SU-DHL-6 (cell line): Measurements from ENCODE around the gene RCBTB2.

ENCODE experiments used
- H2AFZ ChIP-seq: fragments of 200-600 bp; sonication (generic); 2 replicates; pipeline ENCODE4 v1.6.1; 2014; ENCODE audit warnings: low read depth, mild to moderate bottlenecking, moderate library complexity, mixed read lengths, antibody characterized with exemption, low read length; ENCODE audit not compliant: severe bottlenecking
- H3F3A ChIP-seq: fragments of 200-600 bp; shearing (Covaris generic); 2 replicates; pipeline ENCODE4 v1.6.0; 2016; ENCODE audit warnings: antibody characterized with exemption, mild to moderate bottlenecking; ENCODE audit not compliant: insufficient read depth
- H3K27ac ChIP-seq: fragments of 200-600 bp; sonication (generic); 2 replicates; pipeline ENCODE4 v1.5.1; 2016; ENCODE audit warnings: low read depth, mild to moderate bottlenecking, low read length, moderate library complexity, mixed read lengths
- H3K27me3 ChIP-seq: fragments of 200-600 bp; sonication (generic), shearing (Covaris generic); 2 replicates; pipeline ENCODE4 v1.6.0; 2014; ENCODE audit warnings: mild to moderate bottlenecking, low read length
- H3K36me3 ChIP-seq: fragments of 200-600 bp; sonication (generic); 2 replicates; pipeline ENCODE4 v1.6.1; 2014; ENCODE audit warnings: mild to moderate bottlenecking, low read length, mixed read lengths
- H3K4me2 ChIP-seq: fragments of 300-600, 200-600 bp; shearing (Covaris generic), sonication (generic); 2 replicates; pipeline ENCODE4 v1.6.0; 2014; ENCODE audit warnings: low read length, low read depth, mild to moderate bottlenecking; ENCODE audit not compliant: poor library complexity, severe bottlenecking
- H3K4me3 ChIP-seq: fragments of 200-600 bp; sonication (generic); 2 replicates; pipeline ENCODE4 v1.5.1; 2014; ENCODE audit warnings: antibody characterized with exemption, low read length, mild to moderate bottlenecking, mixed read lengths; ENCODE audit not compliant: insufficient read depth, poor library complexity, severe bottlenecking
- H3K79me2 ChIP-seq: fragments of 200-600 bp; sonication (generic); 2 replicates; pipeline ENCODE4 v1.6.1; 2014; ENCODE audit warnings: mild to moderate bottlenecking, low read length, moderate library complexity; ENCODE audit not compliant: insufficient read depth
- H3K9ac ChIP-seq: fragments of 200-600 bp; sonication (generic); 2 replicates; pipeline ENCODE4 v1.7.0; 2014; ENCODE audit warnings: mild to moderate bottlenecking, low read length
- H3K9me2 ChIP-seq: fragments of 200-600 bp; sonication (generic); replicated peaks from 2 replicates; pipeline ENCODE4 v1.6.1; 2014; ENCODE audit warnings: low read length; ENCODE audit not compliant: insufficient read depth
- H3K9me3 ChIP-seq: fragments of 200-600 bp; sonication (generic); 2 replicates; pipeline ENCODE4 v1.6.1; 2014; ENCODE audit warnings: low read length, mixed read lengths; ENCODE audit not compliant: insufficient read depth
- H4K20me1 ChIP-seq: fragments of 200-600 bp; sonication (generic); 2 replicates; pipeline ENCODE4 v1.6.1; 2014; ENCODE audit warnings: low read depth, mild to moderate bottlenecking, antibody characterized with exemption, low read length, moderate library complexity, mixed read lengths
- CTCF ChIP-seq: fragments of 200-600 bp; sonication (generic); IDR thresholded peaks from one replicate; pipeline ENCODE4 v1.5.1; 2017; ENCODE audit warnings: antibody characterized with exemption, mild to moderate bottlenecking, low read length, moderate library complexity; ENCODE audit not compliant: insufficient read depth, poor library complexity, severe bottlenecking
- EZH2phosphoT487 ChIP-seq: fragments of 200-600 bp; sonication (generic), shearing (Covaris generic); conservative IDR thresholded peaks from 2 replicates; pipeline ENCODE4 v1.6.1; 2018; ENCODE audit warnings: mild to moderate bottlenecking, antibody characterized with exemption, low read length, moderate library complexity, mixed read lengths

The RCBTB2 gene

GRCh38 chr13:48532256-48532505 is 699 bp downstream of the RCBTB2 start:
- H3K36me3 ChIP-seq: peaks cover 4% of the 10 kb centered on the region; the same call in 1 of the 2 replicates
- peak overlapping the region; percentile 57 for H3K4me3 ChIP-seq
- H3K4me2 ChIP-seq: peak overlapping the region; percentile 84
- no peak for TF ChIP-seq CTCF
- no peak for TF ChIP-seq EZH2phosphoT487
- no peaks in the 10 kb centered on the region for H3K27me3 ChIP-seq
- H3F3A ChIP-seq: peaks cover 44% of the 10 kb centered on the region
- H3K27ac ChIP-seq: peak overlapping the region; percentile 83
- H3K9ac ChIP-seq: peak overlapping the region; percentile 75
- no peaks in the 10 kb centered on the region for H3K9me2 ChIP-seq
- H4K20me1 ChIP-seq: no peaks in the 10 kb centered on the region
- H3K79me2 ChIP-seq: peaks cover 34% of the 10 kb centered on the region
- H3K9me3 ChIP-seq: no peaks in the 10 kb centered on the region
- H2AFZ ChIP-seq: peak overlapping the region; percentile 43

DNA sequence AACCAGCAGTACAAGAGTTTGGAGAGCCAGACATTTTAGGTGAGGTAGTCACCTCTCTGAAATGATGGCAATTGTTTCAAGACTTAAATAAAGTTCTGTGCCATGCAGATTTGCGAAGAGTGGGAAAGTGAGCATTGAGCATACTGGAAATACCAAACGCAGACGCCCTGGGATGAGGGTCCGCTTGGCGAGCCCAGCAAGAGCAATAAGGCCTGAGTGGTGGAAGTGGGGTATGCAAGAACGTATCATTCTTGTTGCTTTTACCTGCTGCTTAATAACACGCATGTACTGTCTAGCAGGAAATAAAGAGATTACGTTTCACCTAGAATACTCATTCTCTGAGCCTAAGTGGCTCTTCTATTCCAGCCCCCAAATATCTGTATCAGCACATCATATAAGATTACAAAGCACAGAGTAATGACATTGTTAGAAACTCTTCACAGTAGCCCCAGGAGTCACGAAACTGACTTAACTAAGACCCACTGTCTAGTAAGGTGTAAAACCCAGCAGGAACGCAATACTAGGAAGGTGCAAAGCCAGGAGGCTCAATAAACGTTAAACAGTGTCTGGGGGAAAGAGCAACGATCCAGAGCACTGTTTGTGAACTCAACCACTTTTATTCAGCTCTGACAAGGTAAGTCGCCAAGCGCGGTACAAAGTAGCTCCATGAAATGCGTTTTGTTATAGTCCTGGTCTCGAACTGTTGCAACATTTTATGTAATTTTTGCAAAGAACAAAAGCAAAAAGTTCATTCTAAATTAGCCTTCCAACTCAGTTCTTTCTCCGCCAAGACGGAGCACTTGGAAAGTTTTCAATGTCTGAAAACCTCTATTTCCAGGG is 1.2 kb downstream of the RCBTB2 start:
- Histone ChIP-seq H2AFZ (peak overlapping the region; percentile 13), H3K27ac (peak overlapping the region; percentile 83), H3K79me2 (peaks cover 34% of the 10 kb centered on the region)

GRCh38 chr13:48530833-48531232 is 2.0 kb downstream of the RCBTB2 start:
- H2AFZ ChIP-seq: peak overlapping the region; percentile 8
- H3K79me2 ChIP-seq: peaks cover 42% of the 10 kb centered on the region
- H3K9me2 ChIP-seq: no peaks in the 10 kb centered on the region
- H4K20me1 ChIP-seq: no peaks in the 10 kb centered on the region
- no peaks in the 10 kb centered on the region for H3K27me3 ChIP-seq
- peaks cover 44% of the 10 kb centered on the region for H3F3A ChIP-seq
- TF ChIP-seq EZH2phosphoT487: no peak
- no peaks in the 10 kb centered on the region for H3K36me3 ChIP-seq
- H3K27ac ChIP-seq: peak overlapping the region; percentile 83
- no peaks in the 10 kb centered on the region for H3K9me3 ChIP-seq
- peak overlapping the region; percentile 57 for H3K4me3 ChIP-seq
- H3K4me2 ChIP-seq: peak overlapping the region; percentile 84
- peak overlapping the region; percentile 75 for H3K9ac ChIP-seq

More for the DNA sequence above, 1.2 kb downstream of the RCBTB2 start:
- Histone ChIP-seq H3K36me3 (no peaks in the 10 kb centered on the region), H3K4me3 (peak overlapping the region; percentile 57), H3K9me2 (no peaks in the 10 kb centered on the region), H3K9me3 (no peaks in the 10 kb centered on the region), H3F3A (peaks cover 44% of the 10 kb centered on the region), H3K4me2 (peak overlapping the region; percentile 84), H3K9ac (peak overlapping the region; percentile 75), H4K20me1 (no peaks in the 10 kb centered on the region), H3K27me3 (no peaks in the 10 kb centered on the region)
- TF ChIP-seq CTCF (no peak), EZH2phosphoT487 (no peak)

- Histone ChIP-seq H3K36me3 (no peaks in the 10 kb centered on the region), H2AFZ (peak overlapping the region; percentile 2), H3F3A (peaks cover 36% of the 10 kb centered on the region), H3K4me3 (peak overlapping the region; percentile 33), H3K27ac (peak overlapping the region; percentile 83), H3K9ac (peak overlapping the region; percentile 40), H4K20me1 (no peaks in the 10 kb centered on the region), H3K9me3 (no peaks in the 10 kb centered on the region), H3K4me2 (peak overlapping the region; percentile 75), H3K9me2 (no peaks in the 10 kb centered on the region), H3K79me2 (peaks cover 47% of the 10 kb centered on the region), H3K27me3 (no peaks in the 10 kb centered on the region)
- no peak for TF ChIP-seq EZH2phosphoT487
- TF ChIP-seq CTCF: no peak
Observed at GRCh38 chr13:48528720-48529119, 4.2 kb downstream of the RCBTB2 start.
